GM23338 (cell line): ENCODE results near the gene WDR53. TPM values are rescaled to one million over a fixed set of nuclear protein-coding genes. Genes with fewer than 3 reads are reported as not detected.

Source experiments
- ATAC-seq: fragments of 200-7000 bp; cut with Tn5 transposase; 3 replicates; pipeline ENCODE4 v1.9.1; 2020
- DNase-seq: peaks from one replicate; pipeline ENCODE4 v3.0.0-alpha.2; 2015; ENCODE audit warnings: low spot score
- H2AFZ ChIP-seq: fragments of 200-600 bp; sonication (generic); 2 replicates; pipeline ENCODE4 v1.8.0; 2016; ENCODE audit warnings: antibody characterized with exemption, mild to moderate bottlenecking, moderate library complexity
- H3F3A ChIP-seq: fragments of 200-600 bp; sonication (generic); replicated peaks from 2 replicates; pipeline ENCODE4 v1.8.0; 2017; ENCODE audit warnings: antibody characterized with exemption, mixed run types, low read depth
- H3K27ac ChIP-seq: fragments of 200-600 bp; sonication (generic); 2 replicates; pipeline ENCODE4 v1.6.1; 2016; ENCODE audit warnings: low read depth
- H3K27me3 ChIP-seq: fragments of 200-600 bp; sonication (generic); 2 replicates; pipeline ENCODE4 v1.8.0; 2016; ENCODE audit warnings: mild to moderate bottlenecking, mixed run types, moderate library complexity; ENCODE audit not compliant: insufficient read depth
- H3K36me3 ChIP-seq: fragments of 200-600 bp; sonication (generic); 2 replicates; pipeline ENCODE4 v1.8.0; 2016; ENCODE audit warnings: mild to moderate bottlenecking; ENCODE audit not compliant: insufficient read depth
- H3K4me1 ChIP-seq: fragments of 200-600 bp; sonication (generic); 2 replicates; pipeline ENCODE4 v1.8.0; 2016; ENCODE audit warnings: mild to moderate bottlenecking, moderate library complexity; ENCODE audit not compliant: insufficient read depth
- H3K4me2 ChIP-seq: fragments of 200-600 bp; sonication (generic); 2 replicates; pipeline ENCODE4 v1.7.1; 2017; ENCODE audit warnings: mixed run types
- H3K4me3 ChIP-seq: fragments of 200-600 bp; sonication (generic); 2 replicates; pipeline ENCODE4 v1.6.1; 2016; ENCODE audit warnings: mixed run types
- H3K79me2 ChIP-seq: fragments of 200-600 bp; sonication (generic); replicated peaks from 2 replicates; pipeline ENCODE4 v1.8.0; 2017; ENCODE audit warnings: mild to moderate bottlenecking; ENCODE audit not compliant: insufficient read depth
- H3K9me2 ChIP-seq: fragments of 200-600 bp; sonication (generic); 2 replicates; pipeline ENCODE4 v1.8.0; 2017; ENCODE audit not compliant: insufficient read depth
- H4K20me1 ChIP-seq: fragments of 200-600 bp; sonication (generic); replicated peaks from 2 replicates; pipeline ENCODE4 v1.8.0; 2017; ENCODE audit warnings: mild to moderate bottlenecking; ENCODE audit not compliant: insufficient read depth
- H3K27ac Mint-ChIP-seq: 2 replicates; pipeline ENCODE4 v1.8.0; 2020; ENCODE audit warnings: inconsistent platforms, mild to moderate bottlenecking, moderate library complexity, mixed read lengths
- H3K27me3 Mint-ChIP-seq: 3 replicates; pipeline ENCODE4 v1.8.0; 2022; ENCODE audit warnings: low read depth, mild to moderate bottlenecking, moderate library complexity, mixed read lengths, inconsistent platforms; ENCODE audit not compliant: insufficient read depth, poor library complexity
- H3K36me3 Mint-ChIP-seq: 3 replicates; pipeline ENCODE4 v1.8.0; 2021; ENCODE audit warnings: low read depth, mild to moderate bottlenecking, inconsistent platforms, moderate library complexity, mixed read lengths
- H3K4me1 Mint-ChIP-seq: 3 replicates; pipeline ENCODE4 v1.8.0; 2020; ENCODE audit warnings: mild to moderate bottlenecking, inconsistent platforms, mixed read lengths
- H3K4me3 Mint-ChIP-seq: 3 replicates; pipeline ENCODE4 v1.8.0; 2021; ENCODE audit warnings: moderate library complexity, mild to moderate bottlenecking, inconsistent platforms, mixed read lengths
- H3K9me3 Mint-ChIP-seq: 3 replicates; pipeline ENCODE4 v1.8.0; 2020; ENCODE audit warnings: moderate library complexity, mild to moderate bottlenecking, inconsistent platforms, mixed read lengths
- CREB1 ChIP-seq: fragments of 250-450 bp; sonication (Bioruptor Pico); IDR thresholded peaks from 2 replicates; pipeline ENCODE4 v1.5.0; 2020; ENCODE audit warnings: low read depth, mild to moderate bottlenecking, moderate library complexity
- CTCF ChIP-seq, 2 experiments: fragments of 200-600 bp in 1 of 2; sonication (generic) in 1 of 2; conservative IDR thresholded peaks; 2 replicates each; pipeline versions ENCODE4 v1.5.1 to v1.6.1; 2016 to 2017; ENCODE audit warnings: antibody characterized with exemption in 2 of 2, low read depth in 2 of 2, mild to moderate bottlenecking in 2 of 2, moderate library complexity in 1 of 2
- ETS1 ChIP-seq: IDR thresholded peaks from 2 replicates; pipeline ENCODE4 v1.6.1; 2016; ENCODE audit warnings: antibody characterized with exemption
- EZH2 ChIP-seq: fragments of 200-600 bp; sonication (generic); IDR thresholded peaks from one replicate; pipeline ENCODE4 v1.8.0; 2017; ENCODE audit warnings: antibody characterized with exemption, mild to moderate bottlenecking, low read depth; ENCODE audit not compliant: unreplicated experiment
- EZH2phosphoT487 ChIP-seq: fragments of 200-600 bp; sonication (generic); IDR thresholded peaks from one replicate; pipeline ENCODE4 v1.8.1; 2018; ENCODE audit warnings: antibody characterized with exemption; ENCODE audit not compliant: unreplicated experiment
- JUNB ChIP-seq: IDR thresholded peaks from one replicate; pipeline ENCODE4 v1.6.1; 2016; ENCODE audit warnings: antibody characterized with exemption; ENCODE audit not compliant: unreplicated experiment
- NANOG ChIP-seq: IDR thresholded peaks from 2 replicates; pipeline ENCODE4 v1.6.1; 2016; ENCODE audit warnings: antibody characterized with exemption, borderline replicate concordance
- POLR2AphosphoS5 ChIP-seq: IDR thresholded peaks from 2 replicates; pipeline ENCODE4 v1.6.1; 2016; ENCODE audit warnings: antibody characterized with exemption, low read depth
- STAT1 ChIP-seq: IDR thresholded peaks from one replicate; pipeline ENCODE4 v1.6.1; 2016; ENCODE audit warnings: antibody characterized with exemption; ENCODE audit not compliant: unreplicated experiment
- ZNF114 ChIP-seq: fragments of 250-450 bp; sonication (Bioruptor Pico); IDR thresholded peaks from 2 replicates; pipeline ENCODE4 v1.5.0; 2020; ENCODE audit warnings: mild to moderate bottlenecking, moderate library complexity
- ZNF331 ChIP-seq: fragments of 250-450 bp; sonication (Bioruptor Pico); IDR thresholded peaks from 2 replicates; pipeline ENCODE4 v1.5.0; 2020; ENCODE audit warnings: low read depth, mild to moderate bottlenecking, moderate library complexity
- polyA plus RNA-seq: library from polyadenylated mRNA; unstranded; fragments of >200 nt; fragmentation: Nextera tagmentation; extraction: Ambion mirVana; gene quantifications from 2 replicates; pipeline ENCODE4 v1.2.1, GENCODE V29; 2016
- total RNA-seq: library from RNA; depleted of rRNA; stranded (reverse); fragments of >200 nt; shearing (Covaris generic); gene quantifications from 2 replicates; pipeline ENCODE4 v1.2.3, GENCODE V29; 2014
- TF ChIP-seq, protein P1 (sequence below): fragments of 250-450 bp; sonication (Bioruptor Pico); IDR thresholded peaks from 2 replicates; pipeline ENCODE4 v1.5.0; 2020; ENCODE audit warnings: mild to moderate bottlenecking, moderate library complexity
- TF ChIP-seq, protein P2 (sequence below): IDR thresholded peaks from one replicate; pipeline ENCODE4 v1.6.1; 2018; ENCODE audit warnings: antibody characterized with exemption; ENCODE audit not compliant: unreplicated experiment

WDR53 gene
- total and polyA plus RNA-seq, 2 experiments from 2014 or later = 6.8 to 29.7 TPM

DNA sequence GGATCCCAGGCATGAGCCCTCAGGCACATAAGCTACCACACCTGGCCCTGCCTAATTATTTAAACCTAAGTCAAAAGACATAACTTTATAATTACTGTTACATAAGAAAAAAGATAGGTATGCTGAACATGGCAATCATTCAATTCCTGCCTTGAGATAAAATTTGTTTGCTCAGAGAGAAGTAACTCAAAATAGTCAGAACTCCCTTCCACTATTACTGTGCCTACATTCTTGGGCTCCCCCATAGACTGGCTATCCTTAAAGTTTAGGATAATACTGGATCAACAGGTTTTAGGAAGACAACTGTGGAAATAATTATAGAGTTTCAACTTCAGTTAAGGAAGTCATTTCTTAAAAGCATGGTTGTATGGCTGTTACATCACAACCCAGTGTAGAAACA is 9.9 kb downstream of the WDR53 start:
- H3K9me2 ChIP-seq = no peaks in the 10 kb centered on the region
- Mint-ChIP-seq H3K9me3 (no peaks in the 10 kb centered on the region), H3K36me3 (no peaks in the 10 kb centered on the region; the same call in 2 of the 3 replicates), H3K27me3 (no peaks in the 10 kb centered on the region), H3K4me3 (no peak overlapping the region), H3K4me1 (no peaks in the 10 kb centered on the region), H3K27ac (no peak overlapping the region)
- no peak overlapping the region for H3K4me2 ChIP-seq
- no peak overlapping the region for H3K27ac ChIP-seq
- no peaks in the 10 kb centered on the region for H3K36me3 ChIP-seq
- no peaks in the 10 kb centered on the region for H3F3A ChIP-seq
- ATAC-seq = no peak
- no peak for DNase-seq
- H3K4me3 ChIP-seq = no peak overlapping the region
- peaks cover 3% of the 10 kb centered on the region for H4K20me1 ChIP-seq
- H3K79me2 ChIP-seq = peaks cover 9% of the 10 kb centered on the region
- no peaks in the 10 kb centered on the region for H3K27me3 ChIP-seq
- H3K4me1 ChIP-seq = no peaks in the 10 kb centered on the region
- TF ChIP-seq CTCF (conservative IDR thresholded peaks at IDR 0.05; ENCODE audit: low read depth in 2 of 2) (no peak), ZNF331 (CRISPR knock-in tag) (no peak), JUNB (no peak), EZH2phosphoT487 (no peak), STAT1 (no peak), CREB1 (CRISPR knock-in tag) (no peak), ZNF114 (CRISPR knock-in tag) (no peak), ETS1 (no peak), POLR2AphosphoS5 (no peak), EZH2 (no peak), NANOG (no peak)
- TF ChIP-seq, protein P1, sequence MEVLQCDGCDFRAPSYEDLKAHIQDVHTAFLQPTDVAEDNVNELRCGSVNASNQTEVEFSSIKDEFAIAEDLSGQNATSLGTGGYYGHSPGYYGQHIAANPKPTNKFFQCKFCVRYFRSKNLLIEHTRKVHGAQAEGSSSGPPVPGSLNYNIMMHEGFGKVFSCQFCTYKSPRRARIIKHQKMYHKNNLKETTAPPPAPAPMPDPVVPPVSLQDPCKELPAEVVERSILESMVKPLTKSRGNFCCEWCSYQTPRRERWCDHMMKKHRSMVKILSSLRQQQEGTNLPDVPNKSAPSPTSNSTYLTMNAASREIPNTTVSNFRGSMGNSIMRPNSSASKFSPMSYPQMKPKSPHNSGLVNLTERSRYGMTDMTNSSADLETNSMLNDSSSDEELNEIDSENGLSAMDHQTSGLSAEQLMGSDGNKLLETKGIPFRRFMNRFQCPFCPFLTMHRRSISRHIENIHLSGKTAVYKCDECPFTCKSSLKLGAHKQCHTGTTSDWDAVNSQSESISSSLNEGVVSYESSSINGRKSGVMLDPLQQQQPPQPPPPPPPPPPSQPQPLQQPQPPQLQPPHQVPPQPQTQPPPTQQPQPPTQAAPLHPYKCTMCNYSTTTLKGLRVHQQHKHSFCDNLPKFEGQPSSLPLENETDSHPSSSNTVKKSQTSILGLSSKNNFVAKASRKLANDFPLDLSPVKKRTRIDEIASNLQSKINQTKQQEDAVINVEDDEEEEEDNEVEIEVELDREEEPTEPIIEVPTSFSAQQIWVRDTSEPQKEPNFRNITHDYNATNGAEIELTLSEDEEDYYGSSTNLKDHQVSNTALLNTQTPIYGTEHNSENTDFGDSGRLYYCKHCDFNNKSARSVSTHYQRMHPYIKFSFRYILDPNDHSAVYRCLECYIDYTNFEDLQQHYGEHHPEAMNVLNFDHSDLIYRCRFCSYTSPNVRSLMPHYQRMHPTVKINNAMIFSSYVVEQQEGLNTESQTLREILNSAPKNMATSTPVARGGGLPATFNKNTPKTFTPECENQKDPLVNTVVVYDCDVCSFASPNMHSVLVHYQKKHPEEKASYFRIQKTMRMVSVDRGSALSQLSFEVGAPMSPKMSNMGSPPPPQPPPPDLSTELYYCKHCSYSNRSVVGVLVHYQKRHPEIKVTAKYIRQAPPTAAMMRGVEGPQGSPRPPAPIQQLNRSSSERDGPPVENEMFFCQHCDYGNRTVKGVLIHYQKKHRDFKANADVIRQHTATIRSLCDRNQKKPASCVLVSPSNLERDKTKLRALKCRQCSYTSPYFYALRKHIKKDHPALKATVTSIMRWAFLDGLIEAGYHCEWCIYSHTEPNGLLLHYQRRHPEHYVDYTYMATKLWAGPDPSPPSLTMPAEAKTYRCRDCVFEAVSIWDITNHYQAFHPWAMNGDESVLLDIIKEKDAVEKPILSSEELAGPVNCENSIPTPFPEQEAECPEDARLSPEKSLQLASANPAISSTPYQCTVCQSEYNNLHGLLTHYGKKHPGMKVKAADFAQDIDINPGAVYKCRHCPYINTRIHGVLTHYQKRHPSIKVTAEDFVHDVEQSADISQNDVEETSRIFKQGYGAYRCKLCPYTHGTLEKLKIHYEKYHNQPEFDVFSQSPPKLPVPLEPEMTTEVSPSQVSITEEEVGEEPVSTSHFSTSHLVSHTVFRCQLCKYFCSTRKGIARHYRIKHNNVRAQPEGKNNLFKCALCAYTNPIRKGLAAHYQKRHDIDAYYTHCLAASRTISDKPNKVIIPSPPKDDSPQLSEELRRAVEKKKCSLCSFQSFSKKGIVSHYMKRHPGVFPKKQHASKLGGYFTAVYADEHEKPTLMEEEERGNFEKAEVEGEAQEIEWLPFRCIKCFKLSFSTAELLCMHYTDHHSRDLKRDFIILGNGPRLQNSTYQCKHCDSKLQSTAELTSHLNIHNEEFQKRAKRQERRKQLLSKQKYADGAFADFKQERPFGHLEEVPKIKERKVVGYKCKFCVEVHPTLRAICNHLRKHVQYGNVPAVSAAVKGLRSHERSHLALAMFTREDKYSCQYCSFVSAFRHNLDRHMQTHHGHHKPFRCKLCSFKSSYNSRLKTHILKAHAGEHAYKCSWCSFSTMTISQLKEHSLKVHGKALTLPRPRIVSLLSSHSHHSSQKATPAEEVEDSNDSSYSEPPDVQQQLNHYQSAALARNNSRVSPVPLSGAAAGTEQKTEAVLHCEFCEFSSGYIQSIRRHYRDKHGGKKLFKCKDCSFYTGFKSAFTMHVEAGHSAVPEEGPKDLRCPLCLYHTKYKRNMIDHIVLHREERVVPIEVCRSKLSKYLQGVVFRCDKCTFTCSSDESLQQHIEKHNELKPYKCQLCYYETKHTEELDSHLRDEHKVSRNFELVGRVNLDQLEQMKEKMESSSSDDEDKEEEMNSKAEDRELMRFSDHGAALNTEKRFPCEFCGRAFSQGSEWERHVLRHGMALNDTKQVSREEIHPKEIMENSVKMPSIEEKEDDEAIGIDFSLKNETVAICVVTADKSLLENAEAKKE (CRISPR knock-in tag) = no peak
- TF ChIP-seq, protein P2, sequence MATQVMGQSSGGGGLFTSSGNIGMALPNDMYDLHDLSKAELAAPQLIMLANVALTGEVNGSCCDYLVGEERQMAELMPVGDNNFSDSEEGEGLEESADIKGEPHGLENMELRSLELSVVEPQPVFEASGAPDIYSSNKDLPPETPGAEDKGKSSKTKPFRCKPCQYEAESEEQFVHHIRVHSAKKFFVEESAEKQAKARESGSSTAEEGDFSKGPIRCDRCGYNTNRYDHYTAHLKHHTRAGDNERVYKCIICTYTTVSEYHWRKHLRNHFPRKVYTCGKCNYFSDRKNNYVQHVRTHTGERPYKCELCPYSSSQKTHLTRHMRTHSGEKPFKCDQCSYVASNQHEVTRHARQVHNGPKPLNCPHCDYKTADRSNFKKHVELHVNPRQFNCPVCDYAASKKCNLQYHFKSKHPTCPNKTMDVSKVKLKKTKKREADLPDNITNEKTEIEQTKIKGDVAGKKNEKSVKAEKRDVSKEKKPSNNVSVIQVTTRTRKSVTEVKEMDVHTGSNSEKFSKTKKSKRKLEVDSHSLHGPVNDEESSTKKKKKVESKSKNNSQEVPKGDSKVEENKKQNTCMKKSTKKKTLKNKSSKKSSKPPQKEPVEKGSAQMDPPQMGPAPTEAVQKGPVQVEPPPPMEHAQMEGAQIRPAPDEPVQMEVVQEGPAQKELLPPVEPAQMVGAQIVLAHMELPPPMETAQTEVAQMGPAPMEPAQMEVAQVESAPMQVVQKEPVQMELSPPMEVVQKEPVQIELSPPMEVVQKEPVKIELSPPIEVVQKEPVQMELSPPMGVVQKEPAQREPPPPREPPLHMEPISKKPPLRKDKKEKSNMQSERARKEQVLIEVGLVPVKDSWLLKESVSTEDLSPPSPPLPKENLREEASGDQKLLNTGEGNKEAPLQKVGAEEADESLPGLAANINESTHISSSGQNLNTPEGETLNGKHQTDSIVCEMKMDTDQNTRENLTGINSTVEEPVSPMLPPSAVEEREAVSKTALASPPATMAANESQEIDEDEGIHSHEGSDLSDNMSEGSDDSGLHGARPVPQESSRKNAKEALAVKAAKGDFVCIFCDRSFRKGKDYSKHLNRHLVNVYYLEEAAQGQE = no peak
- H2AFZ ChIP-seq = no peak overlapping the region
